HEK293 (cell line): Measurements from ENCODE around the gene TNS1.

Source experiments
- CTCF ChIA-PET: fragments of 350-600 bp; formaldehyde crosslinking; extraction: SDS; loops from one replicate; lab custom pipeline; 2021; ENCODE audit warnings: antibody characterized with exemption; lab: Yijun Ruan, JAX
- POLR2A ChIA-PET: fragments of 300-600 bp; formaldehyde crosslinking; extraction: SDS; loops from one replicate; lab custom pipeline; 2020; ENCODE audit warnings: antibody characterized with exemption, inconsistent platforms; lab: Yijun Ruan, JAX
- H3K27ac ChIP-seq: fragments of 200-500 bp; sonication (Bioruptor generic); 2 replicates; pipeline ENCODE4 v1.5.1; 2014; ENCODE audit warnings: low read depth, low read length, control low read depth, inconsistent platforms; ENCODE audit errors: extremely low read depth
- H3K36me3 ChIP-seq, 2 experiments: fragments of 200-500 bp in 1 of 2; sonication (Bioruptor generic) in 1 of 2; 1 replicate in 1 of 2; 2 replicates in 1 of 2; pipeline ENCODE4 v1.5.1; 2014 to 2017; ENCODE audit warnings: inconsistent platforms in 2 of 2, low read length in 2 of 2; ENCODE audit not compliant: control insufficient read depth in 2 of 2, insufficient read depth in 1 of 2
- H3K4me1 ChIP-seq: fragments of 200-500 bp; sonication (Bioruptor generic); 2 replicates; pipeline ENCODE4 v1.5.1; 2014; ENCODE audit warnings: mild to moderate bottlenecking, low read length, inconsistent platforms; ENCODE audit not compliant: control insufficient read depth, insufficient read depth
- H3K4me3 ChIP-seq: 2 replicates; pipeline ENCODE4 v1.5.1; 2011; ENCODE audit warnings: low read depth, mild to moderate bottlenecking, control low read depth, low read length, moderate library complexity
- H3K9me3 ChIP-seq: fragments of 200-500 bp; sonication (Bioruptor generic); 2 replicates; pipeline ENCODE4 v1.5.1; 2014; ENCODE audit warnings: low read depth, low read length, inconsistent platforms; ENCODE audit not compliant: control insufficient read depth, insufficient read depth
- BCL11B ChIP-seq: fragments of 450-650 bp; formaldehyde crosslinking; IDR thresholded peaks from 2 replicates; pipeline ENCODE4 v1.5.1; 2016; ENCODE audit warnings: low read depth, missing biosample characterization, missing genetic modification characterization
- PRDM1 ChIP-seq: fragments of 450-650 bp; formaldehyde crosslinking; IDR thresholded peaks from 2 replicates; pipeline ENCODE4; 2016; ENCODE audit warnings: missing biosample characterization, missing genetic modification characterization
- SCRT2 ChIP-seq: fragments of 450-650 bp; formaldehyde crosslinking; IDR thresholded peaks from 2 replicates; pipeline ENCODE4 v1.5.1; 2016; ENCODE audit warnings: missing biosample characterization, missing genetic modification characterization
- ZBTB7A ChIP-seq: fragments of 450-650 bp; formaldehyde crosslinking; IDR thresholded peaks from 2 replicates; pipeline ENCODE4 v1.5.1; 2016; ENCODE audit warnings: low read depth, missing biosample characterization, missing genetic modification characterization
- ZBTB8A ChIP-seq: fragments of 450-650 bp; formaldehyde crosslinking; IDR thresholded peaks from 2 replicates; pipeline ENCODE4 v1.5.1; 2016; ENCODE audit warnings: missing biosample characterization, missing genetic modification characterization
- ZFP41 ChIP-seq: fragments of 450-650 bp; formaldehyde crosslinking; IDR thresholded peaks from 2 replicates; pipeline ENCODE4 v1.5.1; 2016; ENCODE audit warnings: missing biosample characterization, missing genetic modification characterization, borderline replicate concordance
- ZIC2 ChIP-seq: fragments of 450-650 bp; formaldehyde crosslinking; IDR thresholded peaks from 2 replicates; pipeline ENCODE4 v1.5.1; 2016; ENCODE audit warnings: missing biosample characterization, missing genetic modification characterization
- ZNF112 ChIP-seq: fragments of 450-650 bp; formaldehyde crosslinking; IDR thresholded peaks from 2 replicates; pipeline ENCODE4 v1.5.0; 2017; ENCODE audit warnings: missing biosample characterization, missing genetic modification characterization
- ZNF174 ChIP-seq: fragments of 450-650 bp; formaldehyde crosslinking; IDR thresholded peaks from 2 replicates; pipeline ENCODE4 v1.5.0; 2017; ENCODE audit warnings: missing biosample characterization, mild to moderate bottlenecking, missing genetic modification characterization
- ZNF202 ChIP-seq: fragments of 450-650 bp; formaldehyde crosslinking; IDR thresholded peaks from 2 replicates; pipeline ENCODE4 v1.5.1; 2016; ENCODE audit warnings: missing biosample characterization, missing genetic modification characterization, borderline replicate concordance
- ZNF266 ChIP-seq: fragments of 450-650 bp; formaldehyde crosslinking; IDR thresholded peaks from 2 replicates; pipeline ENCODE4 v1.5.1; 2016; ENCODE audit warnings: missing biosample characterization, missing genetic modification characterization, low read depth
- ZNF292 ChIP-seq: fragments of 450-650 bp; formaldehyde crosslinking; IDR thresholded peaks from 2 replicates; pipeline ENCODE4 v1.5.1; 2016; ENCODE audit warnings: low read depth, missing biosample characterization, missing genetic modification characterization, borderline replicate concordance
- ZNF37A ChIP-seq: fragments of 450-650 bp; IDR thresholded peaks from 2 replicates; pipeline ENCODE4 v1.5.1; 2018; ENCODE audit warnings: missing biosample characterization, missing genetic modification characterization
- ZNF514 ChIP-seq: fragments of 450-650 bp; formaldehyde crosslinking; IDR thresholded peaks from 2 replicates; pipeline ENCODE4 v1.5.1; 2016; ENCODE audit warnings: missing biosample characterization, missing genetic modification characterization
- ZNF558 ChIP-seq: fragments of 450-650 bp; formaldehyde crosslinking; IDR thresholded peaks from 2 replicates; pipeline ENCODE4 v1.5.1; 2016; ENCODE audit warnings: missing biosample characterization, missing genetic modification characterization
- TF ChIP-seq, protein P1 (sequence below): fragments of 450-650 bp; formaldehyde crosslinking; IDR thresholded peaks from 2 replicates; pipeline ENCODE4 v1.5.1; 2016; ENCODE audit warnings: missing biosample characterization, missing genetic modification characterization, low read depth
- TF ChIP-seq, protein P2 (sequence below): fragments of 450-650 bp; formaldehyde crosslinking; IDR thresholded peaks from 2 replicates; pipeline ENCODE4 v1.5.1; 2016; ENCODE audit warnings: missing biosample characterization, missing genetic modification characterization
- TF ChIP-seq, protein P3 (sequence below): fragments of 450-650 bp; formaldehyde crosslinking; IDR thresholded peaks from 2 replicates; pipeline ENCODE4 v1.5.1; 2016; ENCODE audit warnings: missing biosample characterization, missing genetic modification characterization
- TF ChIP-seq, protein P4 (sequence below): fragments of 450-650 bp; formaldehyde crosslinking; IDR thresholded peaks from 2 replicates; pipeline ENCODE4 v1.5.1; 2017; ENCODE audit warnings: missing biosample characterization, mild to moderate bottlenecking, missing genetic modification characterization, moderate library complexity
- TF ChIP-seq, protein P5 (sequence below): fragments of 450-650 bp; formaldehyde crosslinking; IDR thresholded peaks from 2 replicates; pipeline ENCODE4 v1.5.1; 2017; ENCODE audit warnings: missing biosample characterization, missing genetic modification characterization
- TF ChIP-seq, protein P6 (sequence below): fragments of 450-650 bp; IDR thresholded peaks from 2 replicates; pipeline ENCODE4 v1.5.1; 2018; ENCODE audit warnings: missing biosample characterization, missing genetic modification characterization

The TNS1 gene

DNA sequence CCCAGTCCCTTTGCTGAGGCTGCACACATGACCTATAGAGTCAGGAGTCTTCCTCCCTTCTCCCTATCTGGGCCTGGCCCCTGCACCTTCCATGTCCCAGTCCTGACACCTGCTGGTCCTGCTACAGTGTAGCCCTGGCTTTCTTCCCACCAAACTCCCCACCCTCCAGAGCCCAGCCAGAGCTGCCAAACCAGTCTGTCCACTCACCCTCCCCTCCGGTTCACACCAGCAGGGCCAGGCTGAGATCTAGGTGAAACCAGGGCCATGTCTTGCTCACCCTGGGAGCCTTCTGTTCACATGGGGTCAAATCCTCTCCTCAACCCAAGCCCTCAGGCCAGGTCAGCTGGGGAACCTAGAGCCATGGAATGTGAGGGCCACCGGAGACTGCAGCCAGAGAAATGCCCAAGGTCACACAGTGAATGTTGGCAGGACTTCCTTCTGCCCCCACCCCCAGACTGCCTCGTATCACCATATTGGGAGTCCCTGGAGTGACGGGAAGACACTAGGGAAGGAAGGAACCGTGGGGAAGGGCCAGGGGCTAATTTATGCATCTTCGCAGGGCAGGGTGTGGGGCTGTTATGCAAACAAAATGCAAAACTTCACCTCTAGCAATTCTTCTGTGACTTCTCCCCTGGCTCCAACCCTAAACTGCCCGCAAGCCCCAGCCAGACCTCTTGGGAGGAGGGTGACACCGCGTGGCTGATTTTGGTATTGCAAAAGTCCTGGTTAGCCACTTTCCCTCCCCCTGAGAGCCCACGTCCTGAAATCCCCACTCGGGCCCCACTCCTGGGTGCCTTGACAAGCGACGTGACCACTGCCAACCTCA, 14.6 kb downstream of the TNS1 start (continued):
- TF ChIP-seq, protein P1, sequence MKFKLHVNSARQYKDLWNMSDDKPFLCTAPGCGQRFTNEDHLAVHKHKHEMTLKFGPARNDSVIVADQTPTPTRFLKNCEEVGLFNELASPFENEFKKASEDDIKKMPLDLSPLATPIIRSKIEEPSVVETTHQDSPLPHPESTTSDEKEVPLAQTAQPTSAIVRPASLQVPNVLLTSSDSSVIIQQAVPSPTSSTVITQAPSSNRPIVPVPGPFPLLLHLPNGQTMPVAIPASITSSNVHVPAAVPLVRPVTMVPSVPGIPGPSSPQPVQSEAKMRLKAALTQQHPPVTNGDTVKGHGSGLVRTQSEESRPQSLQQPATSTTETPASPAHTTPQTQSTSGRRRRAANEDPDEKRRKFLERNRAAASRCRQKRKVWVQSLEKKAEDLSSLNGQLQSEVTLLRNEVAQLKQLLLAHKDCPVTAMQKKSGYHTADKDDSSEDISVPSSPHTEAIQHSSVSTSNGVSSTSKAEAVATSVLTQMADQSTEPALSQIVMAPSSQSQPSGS = no peak
- TF ChIP-seq ZNF202 (tag by site-specific recombination) (no peak), ZFP41 (tag by site-specific recombination) (no peak)
- TF ChIP-seq, protein P2, sequence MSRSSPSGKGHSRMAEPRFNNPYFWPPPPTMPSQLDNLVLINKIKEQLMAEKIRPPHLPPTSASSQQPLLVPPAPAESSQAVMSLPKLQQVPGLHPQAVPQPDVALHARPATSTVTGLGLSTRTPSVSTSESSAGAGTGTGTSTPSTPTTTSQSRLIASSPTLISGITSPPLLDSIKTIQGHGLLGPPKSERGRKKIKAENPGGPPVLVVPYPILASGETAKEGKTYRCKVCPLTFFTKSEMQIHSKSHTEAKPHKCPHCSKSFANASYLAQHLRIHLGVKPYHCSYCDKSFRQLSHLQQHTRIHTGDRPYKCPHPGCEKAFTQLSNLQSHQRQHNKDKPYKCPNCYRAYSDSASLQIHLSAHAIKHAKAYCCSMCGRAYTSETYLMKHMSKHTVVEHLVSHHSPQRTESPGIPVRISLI = no peak

DNA sequence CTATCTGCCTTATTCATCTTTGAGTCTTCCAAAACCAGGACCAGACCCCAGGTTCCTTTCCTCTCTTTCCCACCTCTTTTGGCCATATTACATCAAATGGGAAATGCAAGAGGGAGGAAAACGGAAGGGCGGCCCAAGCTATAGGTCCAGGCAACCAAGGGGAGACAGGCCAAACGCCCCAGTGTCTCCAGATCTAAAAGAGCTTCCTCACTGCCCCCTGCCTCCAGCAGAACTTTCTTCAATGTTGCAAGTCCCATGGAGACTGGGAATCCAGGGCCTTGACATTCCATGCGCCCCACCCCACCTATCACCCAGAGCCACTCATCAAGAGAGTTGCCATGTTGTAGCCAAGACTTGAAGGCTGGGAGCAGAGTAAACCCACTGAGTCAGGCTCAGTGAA, 15.4 kb downstream of the TNS1 start:
- TF ChIP-seq SCRT2 (tag by site-specific recombination) (no peak), ZNF558 (no peak), ZBTB8A (tag by site-specific recombination) (no peak), ZIC2 (tag by site-specific recombination) (no peak), ZNF37A (tag by site-specific recombination) (no peak), ZNF266 (tag by site-specific recombination) (no peak), ZNF292 (tag by site-specific recombination) (no peak), ZNF514 (tag by site-specific recombination) (no peak), ZNF112 (tag by site-specific recombination) (no peak), PRDM1 (tag by site-specific recombination) (no peak), ZBTB7A (tag by site-specific recombination) (no peak), ZNF174 (tag by site-specific recombination) (no peak), BCL11B (tag by site-specific recombination) (no peak)
- TF ChIP-seq, protein P3, sequence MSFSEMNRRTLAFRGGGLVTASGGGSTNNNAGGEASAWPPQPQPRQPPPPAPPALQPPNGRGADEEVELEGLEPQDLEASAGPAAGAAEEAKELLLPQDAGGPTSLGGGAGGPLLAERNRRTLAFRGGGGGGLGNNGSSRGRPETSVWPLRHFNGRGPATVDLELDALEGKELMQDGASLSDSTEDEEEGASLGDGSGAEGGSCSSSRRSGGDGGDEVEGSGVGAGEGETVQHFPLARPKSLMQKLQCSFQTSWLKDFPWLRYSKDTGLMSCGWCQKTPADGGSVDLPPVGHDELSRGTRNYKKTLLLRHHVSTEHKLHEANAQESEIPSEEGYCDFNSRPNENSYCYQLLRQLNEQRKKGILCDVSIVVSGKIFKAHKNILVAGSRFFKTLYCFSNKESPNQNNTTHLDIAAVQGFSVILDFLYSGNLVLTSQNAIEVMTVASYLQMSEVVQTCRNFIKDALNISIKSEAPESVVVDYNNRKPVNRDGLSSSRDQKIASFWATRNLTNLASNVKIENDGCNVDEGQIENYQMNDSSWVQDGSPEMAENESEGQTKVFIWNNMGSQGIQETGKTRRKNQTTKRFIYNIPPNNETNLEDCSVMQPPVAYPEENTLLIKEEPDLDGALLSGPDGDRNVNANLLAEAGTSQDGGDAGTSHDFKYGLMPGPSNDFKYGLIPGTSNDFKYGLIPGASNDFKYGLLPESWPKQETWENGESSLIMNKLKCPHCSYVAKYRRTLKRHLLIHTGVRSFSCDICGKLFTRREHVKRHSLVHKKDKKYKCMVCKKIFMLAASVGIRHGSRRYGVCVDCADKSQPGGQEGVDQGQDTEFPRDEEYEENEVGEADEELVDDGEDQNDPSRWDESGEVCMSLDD (tag by site-specific recombination) = no peak
- TF ChIP-seq, protein P4, sequence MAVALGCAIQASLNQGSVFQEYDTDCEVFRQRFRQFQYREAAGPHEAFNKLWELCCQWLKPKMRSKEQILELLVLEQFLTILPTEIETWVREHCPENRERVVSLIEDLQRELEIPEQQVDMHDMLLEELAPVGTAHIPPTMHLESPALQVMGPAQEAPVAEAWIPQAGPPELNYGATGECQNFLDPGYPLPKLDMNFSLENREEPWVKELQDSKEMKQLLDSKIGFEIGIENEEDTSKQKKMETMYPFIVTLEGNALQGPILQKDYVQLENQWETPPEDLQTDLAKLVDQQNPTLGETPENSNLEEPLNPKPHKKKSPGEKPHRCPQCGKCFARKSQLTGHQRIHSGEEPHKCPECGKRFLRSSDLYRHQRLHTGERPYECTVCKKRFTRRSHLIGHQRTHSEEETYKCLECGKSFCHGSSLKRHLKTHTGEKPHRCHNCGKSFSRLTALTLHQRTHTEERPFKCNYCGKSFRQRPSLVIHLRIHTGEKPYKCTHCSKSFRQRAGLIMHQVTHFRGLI = no peak
- TF ChIP-seq, protein P5, sequence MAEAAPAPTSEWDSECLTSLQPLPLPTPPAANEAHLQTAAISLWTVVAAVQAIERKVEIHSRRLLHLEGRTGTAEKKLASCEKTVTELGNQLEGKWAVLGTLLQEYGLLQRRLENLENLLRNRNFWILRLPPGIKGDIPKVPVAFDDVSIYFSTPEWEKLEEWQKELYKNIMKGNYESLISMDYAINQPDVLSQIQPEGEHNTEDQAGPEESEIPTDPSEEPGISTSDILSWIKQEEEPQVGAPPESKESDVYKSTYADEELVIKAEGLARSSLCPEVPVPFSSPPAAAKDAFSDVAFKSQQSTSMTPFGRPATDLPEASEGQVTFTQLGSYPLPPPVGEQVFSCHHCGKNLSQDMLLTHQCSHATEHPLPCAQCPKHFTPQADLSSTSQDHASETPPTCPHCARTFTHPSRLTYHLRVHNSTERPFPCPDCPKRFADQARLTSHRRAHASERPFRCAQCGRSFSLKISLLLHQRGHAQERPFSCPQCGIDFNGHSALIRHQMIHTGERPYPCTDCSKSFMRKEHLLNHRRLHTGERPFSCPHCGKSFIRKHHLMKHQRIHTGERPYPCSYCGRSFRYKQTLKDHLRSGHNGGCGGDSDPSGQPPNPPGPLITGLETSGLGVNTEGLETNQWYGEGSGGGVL (tag by site-specific recombination) = no peak
- TF ChIP-seq, protein P6, sequence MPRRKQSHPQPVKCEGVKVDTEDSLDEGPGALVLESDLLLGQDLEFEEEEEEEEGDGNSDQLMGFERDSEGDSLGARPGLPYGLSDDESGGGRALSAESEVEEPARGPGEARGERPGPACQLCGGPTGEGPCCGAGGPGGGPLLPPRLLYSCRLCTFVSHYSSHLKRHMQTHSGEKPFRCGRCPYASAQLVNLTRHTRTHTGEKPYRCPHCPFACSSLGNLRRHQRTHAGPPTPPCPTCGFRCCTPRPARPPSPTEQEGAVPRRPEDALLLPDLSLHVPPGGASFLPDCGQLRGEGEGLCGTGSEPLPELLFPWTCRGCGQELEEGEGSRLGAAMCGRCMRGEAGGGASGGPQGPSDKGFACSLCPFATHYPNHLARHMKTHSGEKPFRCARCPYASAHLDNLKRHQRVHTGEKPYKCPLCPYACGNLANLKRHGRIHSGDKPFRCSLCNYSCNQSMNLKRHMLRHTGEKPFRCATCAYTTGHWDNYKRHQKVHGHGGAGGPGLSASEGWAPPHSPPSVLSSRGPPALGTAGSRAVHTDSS = no peak
- Histone ChIP-seq H3K4me3 (no peak overlapping the region), H3K36me3 (no peaks in the 10 kb centered on the region), H3K27ac (no peak overlapping the region), H3K4me1 (no peaks in the 10 kb centered on the region), H3K9me3 (no peaks in the 10 kb centered on the region)
- ChIA-PET POLR2A (interaction anchor here (1.0 kb wide), 1 partner anchor 97 kb away, joined by 4 read pairs; no protein-coding TSS in a partner anchor), CTCF (interaction anchor here (0.7 to 5.3 kb wide), 17 partner anchors 9 to 213 kb away, joined by 3 to 65 read pairs (median 4); no protein-coding TSS in a partner anchor)
